Activated naive CD8-positive, alpha-beta T cell treated with anti-CD3 and anti-CD28 coated beads, Interleukin-2, amount 50 U/mL, for 16 hours (primary cell): ENCODE measurements around the gene AMOTL1.
"Not testable (repeated sequence)": the region's sequence is repeated elsewhere in the genome, so short reads cannot be mapped to it uniquely, and the experiment has no call there.

Experiments used
- DNase-seq: peaks from one replicate; pipeline ENCODE4 v3.0.0-alpha.2; 2020; ENCODE audit warnings: low read depth, low spot score

AMOTL1 gene

DNA sequence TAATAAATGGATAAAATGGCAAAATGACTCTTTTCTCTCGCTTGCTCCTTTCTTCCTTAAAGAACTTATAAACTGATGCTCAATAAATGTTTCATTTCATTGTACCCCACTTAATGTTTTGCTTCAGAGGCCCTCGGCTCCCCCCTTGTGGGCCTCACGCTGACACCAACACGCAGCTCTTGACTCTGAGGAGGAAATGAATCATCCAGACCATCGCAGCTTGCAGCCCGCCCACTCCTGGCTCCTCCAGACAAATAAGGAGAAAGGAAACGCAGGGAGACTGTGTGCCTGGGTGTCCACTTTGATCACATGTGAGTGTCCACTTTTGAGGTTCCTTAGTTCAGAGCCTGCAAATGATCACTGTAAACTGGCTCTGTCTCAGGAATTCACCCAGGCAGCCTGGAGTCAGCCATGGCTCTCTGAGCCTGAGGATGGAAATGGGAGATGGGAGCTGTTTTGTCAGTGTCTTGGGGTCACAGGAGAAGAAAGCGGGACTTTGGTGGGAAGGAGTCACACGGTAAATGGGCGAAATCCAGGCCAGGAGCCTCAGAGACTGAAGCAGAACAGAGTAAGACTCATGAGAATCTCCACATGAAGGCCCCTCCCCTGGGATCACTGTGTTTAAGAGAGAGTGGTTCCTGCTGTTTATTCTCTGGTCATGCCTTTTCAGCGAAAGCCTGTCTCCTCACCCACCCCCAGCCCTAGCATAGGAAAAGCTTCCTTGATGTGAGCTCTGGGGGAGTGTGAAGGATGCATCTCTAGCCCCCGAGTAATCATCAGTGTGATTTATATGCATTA lies 108.7 kb downstream of the AMOTL1 start:
- DNase-seq = peak; percentile 30

DNA sequence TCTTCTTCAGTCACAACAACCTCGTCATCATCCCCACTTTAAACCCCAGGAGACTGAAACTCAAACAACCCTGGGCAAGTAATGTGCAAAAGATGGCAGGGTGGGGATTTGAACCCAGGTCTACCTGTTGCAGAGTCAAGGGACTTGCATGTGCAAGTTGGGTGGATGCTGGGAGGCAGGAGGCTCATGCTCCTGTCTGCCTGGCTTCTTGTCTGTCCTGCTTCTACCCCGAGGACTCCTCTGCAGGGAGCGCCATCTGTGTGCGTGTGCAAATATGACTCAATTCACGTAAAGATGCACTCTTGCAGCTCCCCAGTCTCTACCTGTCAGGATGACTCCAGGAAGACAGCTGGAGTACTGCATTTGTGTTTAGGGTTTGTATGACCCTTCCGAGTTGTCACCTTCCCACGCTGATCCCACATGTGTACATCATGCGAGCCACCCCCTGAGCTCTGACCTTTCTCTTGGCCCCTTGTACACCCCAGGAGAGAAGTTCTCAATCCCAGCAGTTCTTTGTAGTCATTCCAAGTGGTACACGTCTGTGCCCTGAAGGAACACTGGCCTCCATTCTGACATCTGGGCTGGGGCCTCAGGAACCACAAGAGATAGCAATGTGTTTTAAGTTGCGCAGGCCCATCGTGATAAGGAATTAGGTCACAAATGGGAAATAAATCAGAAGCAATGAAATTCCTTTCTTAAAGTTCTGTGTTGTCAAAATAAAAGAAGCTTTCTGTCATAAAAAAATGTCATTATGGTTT lies 109.5 kb downstream of the AMOTL1 start:
- DNase-seq = no peak

DNA sequence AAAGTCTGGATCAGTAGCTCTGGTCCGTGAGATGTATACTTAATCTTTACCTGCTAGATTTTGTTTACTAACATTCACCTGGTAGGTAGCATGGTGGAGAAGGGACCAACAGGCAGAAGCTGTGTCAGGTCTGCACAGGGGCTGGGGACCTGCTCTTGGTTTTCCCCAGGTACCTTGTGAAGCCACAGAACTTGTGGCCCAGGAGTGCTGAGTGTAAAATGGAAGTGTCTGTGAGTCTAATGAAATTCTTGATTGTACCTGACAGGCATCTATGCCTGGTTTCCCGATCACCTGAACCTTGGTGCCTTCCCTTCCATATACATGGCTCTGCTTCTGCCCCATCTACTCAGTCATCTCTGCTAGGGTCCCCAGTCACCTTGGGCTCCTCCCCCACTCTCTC lies 110.8 kb downstream of the AMOTL1 start:
- DNase-seq = no peak

DNA sequence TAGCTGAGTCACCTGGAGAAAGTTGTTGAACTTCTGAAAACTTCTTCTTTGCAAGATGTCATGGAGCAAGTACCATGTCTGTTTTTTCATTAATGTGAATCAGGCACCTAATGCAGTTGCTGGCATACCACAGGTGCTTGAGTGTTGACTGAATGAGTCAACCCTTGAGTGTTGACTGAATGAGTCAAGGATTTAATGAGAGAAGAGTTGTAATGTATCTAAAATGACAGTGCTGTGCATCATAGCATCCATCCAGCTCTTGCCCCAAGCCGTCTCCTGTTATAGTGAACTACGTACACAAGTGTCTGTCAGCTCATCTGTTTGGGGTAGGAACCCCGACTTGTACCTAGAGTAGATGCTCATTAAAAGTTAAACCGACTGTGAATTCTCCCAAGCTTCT lies 112.1 kb downstream of the AMOTL1 start:
- no peak for DNase-seq

DNA sequence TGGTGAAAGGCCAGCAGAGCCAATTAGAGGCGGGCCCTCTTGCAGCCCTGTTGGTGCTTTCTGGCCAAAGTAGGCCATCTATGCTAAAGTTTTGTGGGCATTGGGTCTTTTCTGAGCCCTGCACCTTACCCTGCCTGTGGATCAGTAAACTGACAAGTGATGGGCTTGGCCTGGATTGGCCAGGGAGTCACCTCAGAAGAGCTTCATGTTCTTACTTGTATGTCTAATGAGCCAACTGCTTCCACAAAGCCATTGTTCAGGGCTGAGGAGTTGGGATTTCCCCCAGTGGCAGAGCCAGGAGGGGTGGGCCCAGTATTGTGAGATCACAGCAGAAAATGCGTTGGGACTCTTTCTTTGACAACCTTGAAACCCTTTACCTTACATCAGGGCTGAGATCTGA lies 114.8 kb downstream of the AMOTL1 start:
- DNase-seq = no peak

DNA sequence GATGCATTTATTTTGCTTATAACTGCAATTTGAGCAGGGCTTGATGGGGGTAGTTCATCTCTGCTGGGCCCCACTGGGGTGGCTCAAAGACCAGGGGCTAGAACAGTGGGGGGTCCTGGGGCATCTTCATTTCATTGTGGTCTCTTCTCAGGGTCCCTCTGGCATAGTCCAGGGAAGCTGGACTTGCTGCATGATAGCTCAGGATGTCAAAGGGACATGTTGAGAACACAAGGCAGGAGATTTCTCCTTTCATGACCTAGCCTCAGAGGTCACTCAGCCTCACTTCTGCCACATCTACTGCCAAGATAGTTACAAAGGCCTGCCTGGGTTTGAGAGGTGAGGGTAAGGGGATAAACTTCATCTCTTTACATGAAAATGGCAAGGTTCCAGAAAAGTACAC lies 115.7 kb downstream of the AMOTL1 start:
- no peak for DNase-seq

DNA sequence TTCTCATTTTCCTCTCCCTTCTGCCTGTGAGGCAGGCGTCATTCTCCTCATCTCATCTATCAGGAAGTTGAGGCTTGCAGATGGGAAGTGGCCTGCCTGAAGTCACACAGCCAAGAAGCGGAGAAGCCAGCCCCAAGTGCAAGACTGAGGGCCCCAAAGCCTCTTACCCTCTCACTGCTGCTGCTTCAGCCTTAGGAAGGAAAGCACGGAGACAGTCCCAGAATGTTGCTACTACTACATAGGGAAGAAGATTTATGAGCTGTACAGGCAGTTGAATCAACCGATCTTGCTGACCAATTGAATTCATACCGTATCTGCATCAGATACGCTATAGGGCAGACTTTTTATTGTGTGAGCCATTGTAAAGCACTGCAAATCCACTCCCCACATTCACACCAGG lies 116.2 kb downstream of the AMOTL1 start:
- DNase-seq = no peak

DNA sequence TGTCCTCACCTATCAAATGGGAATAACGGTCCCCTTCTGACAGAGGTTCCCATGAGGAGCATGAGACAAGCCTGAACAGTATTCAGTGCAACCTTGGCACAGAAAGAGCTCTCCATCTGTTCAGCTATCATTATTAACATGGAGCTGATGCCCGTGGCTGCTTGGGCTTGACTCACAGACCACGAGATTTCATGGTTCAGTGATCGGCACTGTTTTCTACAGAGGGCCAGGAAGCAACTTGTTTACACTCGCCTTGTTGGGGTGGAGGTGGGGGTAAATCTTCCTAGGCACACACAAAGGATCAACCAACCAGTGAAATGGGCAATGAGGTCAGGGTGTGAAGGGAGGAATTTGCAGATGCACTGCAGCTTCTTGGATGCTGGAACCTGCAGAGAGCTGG lies 117.0 kb downstream of the AMOTL1 start:
- no peak for DNase-seq

DNA sequence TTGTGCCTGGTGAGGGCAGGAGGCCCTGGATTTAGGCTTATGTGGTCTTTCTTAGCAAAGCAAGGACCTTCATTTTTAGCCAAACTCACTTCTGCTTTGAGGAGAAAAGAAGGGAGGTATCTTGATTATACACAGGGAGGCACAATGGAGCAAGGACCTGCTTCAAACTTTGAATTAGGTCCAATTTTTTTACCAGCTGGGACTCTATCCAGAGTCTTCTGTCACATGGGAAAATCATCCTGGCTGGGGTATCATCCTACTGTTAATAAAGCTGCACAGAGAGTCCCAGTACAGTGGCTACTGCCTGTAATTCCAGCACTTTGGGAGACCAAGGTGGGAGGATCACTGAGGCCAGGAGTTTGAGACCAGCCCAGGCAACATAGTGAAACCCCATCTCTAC lies 117.4 kb downstream of the AMOTL1 start:
- DNase-seq = no peak

DNA sequence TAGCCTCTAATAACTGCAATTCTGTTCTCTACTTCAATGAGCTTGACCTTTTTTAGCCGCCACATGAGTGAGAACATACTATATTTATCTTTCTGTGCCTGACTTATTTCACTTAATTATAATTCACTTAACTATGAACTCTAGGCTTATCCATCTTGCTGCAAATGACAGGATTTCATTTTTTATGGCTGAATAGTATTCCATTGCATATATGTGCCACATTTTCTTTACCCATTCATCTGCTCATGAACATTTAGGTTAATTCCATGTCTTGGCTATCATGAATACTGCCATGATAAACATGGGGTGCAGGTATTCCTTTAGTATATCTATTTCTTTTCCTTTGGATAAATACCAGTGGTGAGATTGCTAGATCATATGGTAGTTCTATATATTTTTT lies 120.0 kb downstream of the AMOTL1 start:
- no peak for DNase-seq

DNA sequence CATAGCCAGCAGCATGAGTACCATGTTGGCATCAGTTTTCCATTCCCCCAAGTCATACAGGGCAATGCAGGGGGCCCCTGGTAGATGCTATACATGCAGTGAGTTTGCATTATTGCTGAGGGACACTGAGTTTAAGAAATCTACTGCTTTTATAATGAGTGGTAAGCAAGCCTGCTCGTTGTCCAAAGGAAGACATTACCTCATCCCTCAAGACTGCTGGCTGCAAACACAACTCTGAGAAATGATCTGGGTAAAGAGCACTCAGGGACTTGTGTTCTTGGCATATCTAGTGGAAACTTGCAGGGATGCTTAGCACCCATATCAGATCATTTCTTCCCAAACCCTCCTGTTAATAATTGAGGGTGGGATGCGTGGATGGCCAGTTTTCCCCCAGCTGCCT lies 127.3 kb downstream of the AMOTL1 start:
- no peak for DNase-seq

DNA sequence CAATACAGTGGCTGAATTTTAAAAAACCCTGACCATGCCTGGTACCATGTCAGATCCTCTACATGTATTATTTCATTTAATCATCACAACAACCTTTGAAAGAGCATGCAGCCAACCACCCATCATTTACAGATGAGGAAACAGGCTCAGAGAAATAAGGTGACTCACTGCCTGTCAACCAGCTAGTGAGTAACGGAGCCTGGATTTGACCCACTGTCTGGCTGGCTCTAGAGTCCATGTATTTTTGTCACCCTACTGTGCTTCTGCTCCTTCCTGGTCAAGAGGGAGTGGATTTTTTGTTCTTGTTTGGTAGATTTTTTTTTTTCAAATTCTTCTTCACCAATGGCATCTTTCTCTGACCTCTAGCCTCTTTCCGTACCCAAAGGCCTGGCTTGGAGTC lies 127.8 kb downstream of the AMOTL1 start:
- DNase-seq = no peak

DNA sequence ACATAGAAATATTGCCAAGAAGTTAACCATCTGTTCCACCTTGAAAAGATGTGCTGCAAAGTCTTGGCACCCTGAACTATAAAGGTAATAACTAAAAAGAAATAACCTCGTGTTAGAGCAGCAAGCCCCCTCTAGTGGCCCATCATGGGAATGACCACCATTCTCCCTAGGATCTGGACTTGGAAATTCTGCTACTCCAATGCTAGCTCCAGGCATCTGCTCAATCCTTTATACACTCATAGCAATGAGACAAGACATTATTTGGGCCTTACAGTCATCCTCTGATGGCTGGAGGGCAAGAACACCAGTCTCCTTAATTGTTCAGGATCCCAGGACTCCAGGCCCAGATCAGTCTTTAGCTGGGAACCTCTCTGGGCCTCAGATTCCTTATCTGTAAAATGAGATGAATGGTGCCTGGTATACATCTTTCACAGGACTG lies 129.2 kb downstream of the AMOTL1 start:
- no peak for DNase-seq

DNA sequence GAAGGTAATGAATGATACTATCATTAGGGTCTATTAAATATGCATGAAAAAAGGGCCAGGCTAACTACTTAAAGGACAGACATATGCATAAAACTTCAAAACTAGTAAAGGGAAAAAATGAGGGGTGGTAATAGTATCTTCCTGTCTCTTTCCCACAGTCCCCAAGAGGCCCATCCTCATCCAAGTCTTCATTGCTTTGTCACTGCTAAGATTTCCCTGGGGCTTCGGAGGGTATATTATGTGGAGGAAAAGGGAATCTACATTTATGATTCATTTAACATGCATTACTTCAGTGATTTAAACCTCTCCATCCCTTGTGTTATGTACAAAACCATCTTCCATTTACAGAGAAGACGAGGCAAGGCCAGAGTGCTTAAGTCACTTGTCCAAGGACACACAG lies 139.1 kb downstream of the AMOTL1 start:
- no peak for DNase-seq

DNA sequence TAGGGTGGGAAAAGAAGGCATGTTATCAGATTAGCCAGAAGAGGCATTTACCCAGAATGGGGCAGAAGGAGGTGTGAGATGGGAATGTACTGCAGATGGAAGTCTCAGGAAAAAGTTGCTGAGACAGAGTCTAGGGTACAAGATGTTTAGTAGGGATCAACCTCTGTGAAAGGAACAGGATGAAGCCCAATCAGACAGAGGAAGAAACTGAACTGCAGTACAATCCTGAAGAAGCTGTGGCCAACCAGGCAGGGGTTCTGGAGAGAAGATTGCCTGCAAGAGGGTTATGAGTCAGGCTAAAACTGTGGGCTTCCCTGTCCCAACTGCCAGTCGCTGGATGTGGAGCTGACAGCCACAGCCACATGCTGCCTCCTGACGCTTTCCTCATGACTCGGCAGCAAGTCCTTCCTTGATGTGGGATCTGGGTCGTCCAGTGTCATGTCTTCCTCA lies 141.2 kb downstream of the AMOTL1 start:
- no peak for DNase-seq

DNA sequence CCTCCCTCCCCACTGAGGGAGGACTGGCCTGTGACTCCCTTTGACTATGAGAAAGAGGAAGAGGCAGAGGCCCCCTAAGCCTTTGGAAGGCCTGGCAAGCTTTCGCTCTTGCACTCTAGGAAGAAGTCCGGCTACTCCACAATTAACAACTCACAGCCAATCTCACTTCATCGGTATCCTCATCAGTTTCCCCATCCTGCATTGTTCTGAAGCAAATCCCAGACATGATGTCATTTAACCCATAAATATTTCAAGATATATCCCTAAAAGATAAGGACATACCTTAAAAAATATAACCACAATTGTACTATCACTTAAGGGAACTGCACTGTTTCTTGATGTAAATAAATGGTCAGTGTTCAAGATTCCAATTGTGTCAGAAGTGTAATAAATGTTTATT lies 142.1 kb downstream of the AMOTL1 start:
- no peak for DNase-seq

DNA sequence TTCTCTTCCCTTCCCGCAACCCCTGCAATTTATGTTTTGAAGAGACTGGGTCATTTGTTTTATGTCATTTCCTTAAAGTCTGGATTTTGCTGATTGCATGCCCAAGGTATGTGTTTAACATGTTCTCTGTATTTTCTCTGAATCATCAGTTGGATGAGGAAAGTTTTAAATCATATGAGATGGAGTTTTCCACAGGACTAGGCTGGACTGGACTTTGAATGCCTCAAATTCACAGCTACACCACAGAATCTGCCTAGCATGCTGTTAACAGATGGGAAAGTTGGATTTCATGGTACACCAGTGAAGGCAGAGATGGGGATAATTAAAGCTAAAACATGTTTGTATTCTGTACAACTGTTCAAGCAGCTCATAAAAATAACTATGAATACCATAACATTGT lies 142.6 kb downstream of the AMOTL1 start:
- DNase-seq = no peak

DNA sequence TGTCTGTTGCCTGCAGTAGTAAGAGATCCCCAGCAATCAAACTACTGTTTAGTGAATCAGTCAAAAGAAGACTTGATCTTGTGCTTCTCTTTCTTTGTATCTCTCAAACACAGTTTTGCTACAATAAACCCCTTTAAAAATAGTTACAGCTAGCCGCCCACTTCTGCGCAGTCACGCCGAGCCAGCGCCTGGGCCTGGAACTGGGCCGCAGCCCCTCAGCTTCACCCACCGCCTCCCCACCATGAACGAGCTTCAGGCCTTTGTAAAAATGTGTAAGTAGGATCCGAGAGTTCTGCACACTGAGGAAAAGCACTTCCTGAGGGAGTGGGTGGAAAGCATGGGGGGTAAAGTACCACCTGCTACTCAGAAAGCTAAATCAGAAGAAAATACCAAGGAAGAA lies 144.7 kb downstream of the AMOTL1 start:
- no peak for DNase-seq

DNA sequence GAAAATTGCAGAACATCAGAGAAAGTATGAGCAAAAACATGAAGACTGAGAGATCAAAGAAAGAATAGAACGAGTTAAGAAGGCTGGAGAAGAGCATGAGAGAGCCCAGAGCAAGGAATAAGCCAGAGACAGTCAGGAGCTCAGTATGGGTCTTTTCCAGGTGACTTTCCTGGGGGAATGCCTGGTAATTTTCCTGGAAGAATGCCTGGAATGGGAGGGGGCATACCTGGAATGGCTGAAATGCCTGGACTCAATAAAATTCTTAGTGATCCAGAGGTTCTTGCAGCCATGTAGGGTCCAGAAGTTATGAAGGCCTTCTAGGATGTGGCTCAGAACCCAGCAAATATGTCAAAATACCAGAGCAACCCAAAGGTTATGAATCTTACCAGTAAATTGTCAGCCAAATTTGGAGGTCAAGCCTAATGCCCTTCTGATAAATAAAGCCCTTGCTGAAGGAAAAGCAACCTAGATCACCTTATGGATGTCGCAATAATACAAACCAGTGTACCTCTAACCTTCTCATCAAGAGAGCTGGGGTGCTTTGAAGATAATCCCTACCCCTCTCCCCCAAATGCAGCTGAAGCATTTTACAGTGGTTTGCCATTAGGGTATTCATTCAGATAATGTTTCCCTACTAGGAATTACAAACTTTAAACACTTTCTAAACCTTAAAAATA lies 145.7 kb downstream of the AMOTL1 start:
- DNase-seq = not testable (repeated sequence)

DNA sequence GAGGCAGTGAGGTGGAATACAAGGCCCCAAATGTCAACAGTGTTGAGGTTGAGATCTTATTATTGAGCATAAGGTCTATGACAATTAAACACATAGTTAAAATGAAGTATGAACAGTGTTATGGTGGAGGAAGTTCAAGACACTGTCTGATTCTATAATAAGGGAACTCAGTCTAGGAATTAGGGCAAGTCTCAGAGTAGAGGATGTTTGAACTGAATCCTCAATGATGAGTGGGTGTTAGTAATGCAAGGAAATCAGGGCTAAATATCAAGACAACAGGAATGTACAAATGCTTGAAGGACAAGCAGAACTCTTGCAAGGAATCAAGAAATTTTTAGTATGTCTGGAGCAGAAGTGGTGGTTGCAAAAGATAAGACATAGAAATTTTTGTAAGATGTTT lies 152.2 kb downstream of the AMOTL1 start:
- DNase-seq = no peak

DNA sequence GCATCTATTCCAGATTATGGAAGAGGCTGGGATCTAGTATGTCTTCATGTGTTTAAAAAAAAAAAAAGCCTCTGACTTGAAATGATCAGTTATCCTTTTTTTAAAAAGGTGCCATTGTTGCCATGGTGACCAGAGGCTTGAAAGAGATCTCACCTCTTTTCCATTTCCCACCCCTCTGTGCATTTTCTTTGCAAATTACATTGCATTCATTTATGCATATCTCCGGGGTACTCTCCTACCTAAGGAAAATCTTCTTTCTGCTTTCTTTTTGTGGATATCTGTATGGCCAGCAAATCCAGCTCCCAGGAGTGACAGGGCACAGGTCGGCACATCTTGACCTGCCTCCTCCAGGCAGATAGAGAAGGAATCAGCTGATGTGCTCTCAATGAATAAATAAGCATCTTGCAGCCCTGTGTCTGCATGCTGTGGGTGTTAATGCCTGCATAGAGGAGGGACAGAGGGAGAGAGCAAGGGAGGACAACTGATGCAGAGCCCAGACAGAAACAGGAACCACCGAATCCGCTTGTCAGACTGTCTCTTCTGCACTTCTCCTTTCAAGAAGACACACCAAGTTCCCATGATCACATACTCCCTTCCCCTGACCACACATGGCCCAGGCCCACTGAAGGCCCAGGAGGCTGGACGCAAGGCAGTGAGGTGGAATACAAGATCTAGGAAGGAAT lies 154.3 kb downstream of the AMOTL1 start:
- no peak for DNase-seq

DNA sequence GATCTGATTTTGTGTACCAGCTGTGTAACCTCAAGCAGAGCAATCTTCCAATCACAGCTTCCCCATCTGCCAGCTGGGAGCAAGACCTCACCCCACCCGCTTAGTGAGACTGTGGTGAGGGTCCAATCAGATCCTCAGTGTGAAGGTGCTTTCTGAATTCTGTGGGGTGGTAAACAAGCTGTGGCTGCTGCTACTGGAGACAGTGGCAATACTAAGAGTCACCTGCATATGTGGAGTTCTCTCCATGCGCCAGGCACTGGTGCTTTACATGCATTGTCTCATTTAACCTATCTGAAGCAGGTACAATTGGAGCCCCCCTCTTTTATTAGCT lies 154.8 kb downstream of the AMOTL1 start:
- no peak for DNase-seq
